ENCODE data around the gene NQO1. TPM values are rescaled to one million over a fixed set of nuclear protein-coding genes. Genes with fewer than 3 reads are reported as not detected.

The NQO1 gene
- total RNA-seq, 4 donors from 2014 or later: 124 to 409 (median 154) TPM

- no peak for TF ChIP-seq CTCF (IDR thresholded peaks at IDR 0.05; ENCODE audit: low read depth)
These were observed 5.4 kb downstream of the NQO1 start for GRCh38 chr16:69720822-69721430.

- TF ChIP-seq CTCF (IDR thresholded peaks at IDR 0.05; ENCODE audit: low read depth): no peak
These were observed 8.1 kb downstream of the NQO1 start for GRCh38 chr16:69718111-69718764.

- TF ChIP-seq CTCF (IDR thresholded peaks at IDR 0.05; ENCODE audit: low read depth): no peak
These were observed 9.3 kb downstream of the NQO1 start for GRCh38 chr16:69717066-69717465.

- TF ChIP-seq CTCF (IDR thresholded peaks at IDR 0.05; ENCODE audit: low read depth): no peak
These were observed 13.3 kb downstream of the NQO1 start for GRCh38 chr16:69712914-69713581.

GRCh38 chr16:69712277-69712676 is 14.1 kb downstream of the NQO1 start:
- TF ChIP-seq CTCF (IDR thresholded peaks at IDR 0.05; ENCODE audit: low read depth): no peak

- TF ChIP-seq CTCF (IDR thresholded peaks at IDR 0.05; ENCODE audit: low read depth): no peak
These were observed 15.1 kb downstream of the NQO1 start for GRCh38 chr16:69711115-69711740.
